NT2/D1 (cell line): ENCODE results near the gene HOXA6.

Experiments used
- DNase-seq: peaks from one replicate; pipeline ENCODE4 v3.0.0-alpha.2; 2011; ENCODE audit warnings: low read depth, low spot score
- H3K27me3 ChIP-seq: 2 replicates; pipeline ENCODE4 v1.6.0; 2011; ENCODE audit warnings: mild to moderate bottlenecking; ENCODE audit not compliant: insufficient read length, insufficient read depth
- H3K36me3 ChIP-seq: 2 replicates; pipeline ENCODE4 v1.6.1; 2011; ENCODE audit warnings: mild to moderate bottlenecking, low read length, mixed read lengths; ENCODE audit not compliant: insufficient read depth, insufficient read length
- H3K4me1 ChIP-seq: 2 replicates; pipeline ENCODE4 v1.5.1; 2011; ENCODE audit not compliant: insufficient read depth, insufficient read length
- H3K4me3 ChIP-seq: 2 replicates; pipeline ENCODE4 v1.5.1; 2011; ENCODE audit warnings: low read depth; ENCODE audit not compliant: insufficient read length
- H3K9ac ChIP-seq: 2 replicates; pipeline ENCODE4 v1.6.0; 2011; ENCODE audit warnings: low read depth; ENCODE audit not compliant: insufficient read length
- H3K9me3 ChIP-seq: 2 replicates; pipeline ENCODE4 v1.5.1; 2011; ENCODE audit warnings: mild to moderate bottlenecking, low read length; ENCODE audit not compliant: insufficient read depth
- SUZ12 ChIP-seq: IDR thresholded peaks from 2 replicates; pipeline ENCODE4 v1.6.1; 2011; ENCODE audit not compliant: insufficient read length, insufficient read depth; ENCODE audit errors: extremely low read depth
- YY1 ChIP-seq: IDR thresholded peaks from 2 replicates; pipeline ENCODE4 v1.6.1; 2011; ENCODE audit not compliant: insufficient read length, insufficient read depth
- ZNF274 ChIP-seq: IDR thresholded peaks from 2 replicates; pipeline ENCODE4 v1.6.1; 2011; ENCODE audit warnings: mild to moderate bottlenecking, low read depth, low read length

The HOXA6 gene

DNA sequence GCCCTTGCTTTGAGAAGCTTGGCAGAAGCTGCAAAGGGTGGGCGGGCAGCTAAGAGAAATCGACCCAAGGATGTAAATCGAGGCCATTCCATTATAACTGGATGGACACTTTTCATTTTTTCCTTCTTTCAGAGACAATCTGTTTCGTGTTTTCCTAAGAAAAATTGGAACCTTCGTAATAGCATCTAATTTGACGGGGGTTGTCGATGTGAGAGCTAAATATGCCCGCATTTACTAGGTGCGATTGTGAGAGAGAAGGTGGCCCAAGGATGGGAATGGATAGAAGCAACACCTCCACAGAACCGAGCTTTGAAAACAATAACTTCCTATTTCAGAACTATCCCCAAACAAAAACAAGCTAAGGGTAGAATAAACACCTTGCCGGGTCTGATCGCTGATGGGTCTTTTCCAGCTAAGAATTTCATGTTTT, 16.2 kb downstream of the HOXA6 start:
- no peaks in the 10 kb centered on the region for H3K36me3 ChIP-seq
- TF ChIP-seq YY1 = no peak
- no peak for TF ChIP-seq SUZ12
- TF ChIP-seq ZNF274 = no peak
- peaks cover 98% of the 10 kb centered on the region for H3K27me3 ChIP-seq
- H3K4me1 ChIP-seq = no peaks in the 10 kb centered on the region
- no peak for DNase-seq
- peak overlapping the region; percentile 64 for H3K4me3 ChIP-seq
- H3K9me3 ChIP-seq = no peaks in the 10 kb centered on the region; the same call in 1 of the 2 replicates
- peak overlapping the region; percentile 68 for H3K9ac ChIP-seq

DNA sequence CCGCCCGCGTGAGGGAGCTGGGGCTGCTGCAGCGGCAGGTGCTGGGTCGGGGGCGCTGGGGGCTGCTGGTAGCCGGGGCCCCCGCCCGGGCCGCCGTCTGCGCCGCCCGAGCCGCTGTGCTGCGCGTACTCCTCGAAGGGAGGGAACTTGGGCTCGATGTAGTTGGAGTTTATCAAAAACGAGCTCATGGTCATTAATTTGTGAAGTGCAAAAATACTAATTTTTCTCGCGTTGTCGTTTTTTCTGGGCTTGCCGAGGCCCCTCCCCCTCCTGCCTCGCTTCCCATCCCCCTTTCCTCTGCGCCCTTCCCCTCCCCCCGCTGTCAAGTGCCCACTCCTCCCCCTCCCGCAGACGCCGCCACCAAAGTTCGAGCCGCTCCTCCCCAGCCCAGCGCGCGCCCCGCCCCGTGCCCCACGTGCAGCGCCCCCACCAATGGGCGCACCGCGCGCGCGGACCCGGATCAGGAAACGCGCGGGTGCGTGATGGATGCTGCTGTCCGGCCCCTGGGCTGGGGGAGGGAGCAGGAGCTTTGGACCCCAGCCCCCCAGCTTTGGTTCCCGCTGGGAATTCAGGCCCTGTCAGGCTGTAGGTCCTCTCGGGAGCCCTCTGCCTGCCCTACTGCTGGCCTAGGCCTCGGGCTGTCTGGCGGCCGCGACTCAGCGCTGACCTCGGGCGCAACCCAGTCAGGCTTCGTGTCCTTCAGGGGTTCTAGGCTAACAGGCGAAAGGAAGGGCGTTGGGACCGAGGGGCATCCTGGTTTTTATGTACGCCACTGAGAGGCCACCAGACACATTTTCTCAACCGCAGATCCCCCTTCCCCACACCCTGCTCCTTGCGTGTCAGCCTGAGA, 16.8 kb downstream of the HOXA6 start, which contains the start of gene HOXA4:
TSS of gene HOXA4 (minus strand) at position 218 of the 850 bp plus-strand sequence. CDS start at position 194, 24 bp downstream.
- Histone ChIP-seq H3K9me3 (no peaks in the 10 kb centered on the region; the same call in 1 of the 2 replicates), H3K27me3 (peaks cover 98% of the 10 kb centered on the region), H3K9ac (peak within 1 kb of the TSS; percentile 68), H3K4me3 (peak within 1 kb of the TSS; percentile 64), H3K4me1 (no peaks in the 10 kb centered on the region), H3K36me3 (no peaks in the 10 kb centered on the region)
- DNase-seq = no peak
- TF ChIP-seq ZNF274 = no peak
- no peak for TF ChIP-seq YY1
- TF ChIP-seq SUZ12 = no peak

DNA sequence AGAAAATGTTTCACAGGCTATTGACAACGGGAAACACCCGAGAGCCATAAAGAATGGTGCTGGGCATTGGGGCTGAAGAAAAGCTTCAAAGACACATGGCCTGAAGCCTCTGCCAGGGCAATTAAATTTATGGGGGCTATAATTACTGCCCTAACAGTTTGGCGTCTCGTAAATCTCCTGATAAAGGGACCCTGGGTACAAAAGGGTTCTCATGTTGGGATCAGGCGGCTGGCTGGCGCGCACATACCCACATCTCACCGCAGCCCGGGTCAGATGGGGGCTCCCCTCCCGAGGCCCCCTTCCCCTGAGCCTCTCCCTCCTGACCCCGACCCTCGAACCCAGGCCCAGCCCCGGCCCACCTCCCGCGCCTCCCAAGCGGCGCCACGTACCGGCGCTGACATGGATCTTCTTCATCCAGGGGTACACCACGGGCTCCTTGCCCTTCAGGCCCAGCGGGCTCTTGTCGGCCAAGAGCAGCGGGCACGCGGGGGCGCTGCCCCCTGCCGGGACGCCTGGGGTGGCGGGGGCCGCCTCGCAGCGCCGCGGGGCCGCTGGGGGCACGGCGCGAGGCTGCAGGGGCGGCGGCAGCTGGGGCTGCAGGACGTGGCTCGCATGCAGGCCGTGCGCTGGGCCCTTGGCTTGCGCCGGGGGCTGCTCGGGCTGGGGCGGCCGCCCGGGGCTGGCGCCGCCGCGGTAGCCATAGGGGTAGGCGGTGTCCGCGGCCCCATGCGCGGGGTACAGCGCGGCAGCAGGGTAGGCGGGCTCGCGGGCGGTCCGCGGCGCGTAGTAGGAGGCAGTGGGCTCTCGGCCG, 17.6 kb downstream of the HOXA6 start:
- Histone ChIP-seq H3K4me1 (no peaks in the 10 kb centered on the region), H3K4me3 (peak overlapping the region; percentile 31), H3K9me3 (no peaks in the 10 kb centered on the region; the same call in 1 of the 2 replicates), H3K9ac (no peak overlapping the region), H3K27me3 (peaks cover 98% of the 10 kb centered on the region), H3K36me3 (no peaks in the 10 kb centered on the region)
- no peak for TF ChIP-seq YY1
- TF ChIP-seq ZNF274 = no peak
- TF ChIP-seq SUZ12 = peak; percentile 71
- no peak for DNase-seq

- no peak overlapping the region for H3K9ac ChIP-seq
- no peaks in the 10 kb centered on the region; the same call in 1 of the 2 replicates for H3K9me3 ChIP-seq
- no peak overlapping the region for H3K4me3 ChIP-seq
- H3K27me3 ChIP-seq = peaks cover 98% of the 10 kb centered on the region
- no peaks in the 10 kb centered on the region for H3K36me3 ChIP-seq
- no peak for TF ChIP-seq SUZ12
- TF ChIP-seq ZNF274 = no peak
- TF ChIP-seq YY1 = no peak
- H3K4me1 ChIP-seq = no peaks in the 10 kb centered on the region
- no peak for DNase-seq
These were observed 18.5 kb downstream of the HOXA6 start for GRCh38 chr7:27128776-27129728.

- TF ChIP-seq YY1 (no peak), SUZ12 (peak; percentile 42), ZNF274 (no peak)
- no peaks in the 10 kb centered on the region; the same call in 1 of the 2 replicates for H3K9me3 ChIP-seq
- H3K4me1 ChIP-seq = no peaks in the 10 kb centered on the region
- DNase-seq = no peak
- no peaks in the 10 kb centered on the region for H3K36me3 ChIP-seq
- peaks cover 98% of the 10 kb centered on the region for H3K27me3 ChIP-seq
- no peak overlapping the region for H3K9ac ChIP-seq
- no peak overlapping the region for H3K4me3 ChIP-seq
These were observed 19.5 kb downstream of the HOXA6 start for GRCh38 chr7:27128034-27128433.

DNA sequence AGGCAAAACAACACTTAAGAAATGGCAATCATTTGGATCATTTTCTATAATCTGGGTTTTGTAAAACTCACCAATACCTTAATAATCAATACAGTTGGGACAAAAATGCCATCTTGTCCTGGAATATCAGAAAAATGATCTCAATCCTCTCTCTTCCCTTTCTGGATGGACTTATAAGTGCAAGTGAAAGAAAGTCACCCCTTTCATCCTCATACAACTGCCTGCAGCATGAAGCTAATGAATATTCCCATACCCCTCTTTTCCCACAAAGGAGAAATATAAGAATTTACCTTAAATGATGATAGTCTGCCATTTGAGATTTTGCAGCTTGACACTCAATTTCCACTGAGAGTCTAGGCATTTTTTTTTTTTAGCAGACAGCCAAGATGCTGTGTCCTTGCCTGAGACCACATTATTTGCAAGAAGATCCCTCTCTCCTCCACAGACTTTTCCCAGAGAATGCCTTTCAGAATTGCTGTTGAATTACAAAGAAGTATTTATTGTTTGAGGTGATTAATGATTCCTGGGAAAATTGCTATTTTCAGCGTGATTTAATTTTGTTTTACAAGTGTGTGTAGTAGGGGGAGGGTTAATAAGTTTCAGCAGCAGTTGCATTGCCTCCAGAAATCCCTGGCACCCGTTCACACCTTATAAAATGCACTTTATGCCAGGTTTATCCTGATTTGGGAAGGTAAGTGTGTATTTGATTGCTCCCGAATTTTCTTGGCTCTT, 20.8 kb downstream of the HOXA6 start:
- TF ChIP-seq YY1 (no peak), ZNF274 (no peak), SUZ12 (no peak)
- no peaks in the 10 kb centered on the region for H3K36me3 ChIP-seq
- no peak overlapping the region for H3K4me3 ChIP-seq
- H3K9me3 ChIP-seq = no peaks in the 10 kb centered on the region; the same call in 1 of the 2 replicates
- no peak for DNase-seq
- H3K9ac ChIP-seq = no peak overlapping the region
- peaks cover 98% of the 10 kb centered on the region for H3K27me3 ChIP-seq
- no peaks in the 10 kb centered on the region for H3K4me1 ChIP-seq
